GM19328 (cell line): ENCODE data around the gene LACC1.

ENCODE experiments used
- ATAC-seq: cut with Tn5 transposase; IDR thresholded peaks from one replicate; pipeline ENCODE4 v1.9.1; 2021; ENCODE audit warnings: mild to moderate bottlenecking, moderate library complexity; ENCODE audit not compliant: unreplicated experiment

LACC1 gene

DNA sequence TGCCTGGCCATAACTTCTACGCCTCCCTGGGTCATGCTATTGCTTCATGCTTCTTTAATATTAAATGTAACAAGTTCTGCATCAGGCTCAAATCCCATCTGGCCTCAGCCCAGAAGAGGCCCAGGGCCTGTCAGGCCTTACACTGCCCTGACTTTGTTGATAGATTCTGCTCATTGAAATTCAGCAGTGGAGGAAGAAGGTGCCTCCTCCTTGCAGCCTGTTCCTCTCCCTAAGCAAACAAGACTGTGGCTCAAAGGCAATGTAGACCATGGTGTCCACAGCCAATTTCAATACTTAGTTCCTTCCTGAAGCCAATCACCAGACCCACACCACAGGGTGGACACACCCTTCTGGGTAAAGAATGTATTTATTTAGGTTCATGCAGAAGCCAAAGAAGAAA lies 59.4 kb downstream of the LACC1 start:
- no peak for ATAC-seq

DNA sequence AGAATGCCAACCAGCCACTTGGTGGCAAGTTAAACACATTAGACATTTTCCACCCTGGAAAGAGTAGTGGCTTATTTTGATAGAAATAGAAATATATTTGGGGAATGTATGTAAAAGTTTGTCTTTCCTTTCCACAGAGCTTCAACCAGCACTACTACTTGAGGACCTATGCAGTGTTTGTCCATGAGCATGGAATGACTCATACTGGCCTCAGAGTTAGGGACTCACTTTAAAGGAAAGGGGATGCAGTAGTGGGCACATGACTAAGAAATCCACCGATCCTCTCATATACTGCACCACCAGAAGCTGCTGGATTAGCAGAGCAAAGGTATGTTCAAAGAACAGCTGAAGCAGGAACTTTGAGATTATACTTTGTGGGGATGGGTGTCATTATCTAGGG lies 62.6 kb downstream of the LACC1 start:
- ATAC-seq = no peak
